WTC11 (cell line): ENCODE results near the gene FAM107B.

Experiments
- CTCF ChIP-seq: fragments of 200-600 bp; IDR thresholded peaks from 2 replicates; pipeline ENCODE4 v1.8.0; 2022; ENCODE audit warnings: antibody characterized with exemption
- ETV6 ChIP-seq: sonication (generic); formaldehyde crosslinking; IDR thresholded peaks from 2 replicates; pipeline ENCODE4 v1.8.1; 2022; ENCODE audit warnings: mild to moderate bottlenecking, missing genetic modification reagents
- USF1 ChIP-seq: sonication (generic); formaldehyde crosslinking; IDR thresholded peaks from 2 replicates; pipeline ENCODE4 v1.8.0; 2022; ENCODE audit warnings: mild to moderate bottlenecking, missing genetic modification reagents
- ZBTB43 ChIP-seq: sonication (generic); formaldehyde crosslinking; IDR thresholded peaks from 2 replicates; pipeline ENCODE4 v1.8.1; 2023; ENCODE audit warnings: mild to moderate bottlenecking, missing genetic modification reagents

- TF ChIP-seq CTCF (peak; percentile 22; the same call in 1 of the 2 replicates), USF1 (no peak), ETV6 (no peak), ZBTB43 (CRISPR knock-in tag) (no peak)
Observed at GRCh38 chr10:14547816-14548215, 226.9 kb downstream of the FAM107B start.
